IMR-90 (cell line): ENCODE results near the gene ESRRB. TPM values are rescaled to one million over a fixed set of nuclear protein-coding genes. Genes with fewer than 3 reads are reported as not detected.

ENCODE experiments used
- ATAC-seq: fragments of 200-7000 bp; cut with Tn5 transposase; 2 replicates; pipeline ENCODE4 v1.9.1; 2020; ENCODE audit warnings: low read depth, mild to moderate bottlenecking, moderate library complexity
- BruUV-seq: library from RNA; stranded (reverse); fragments of 400-500 nt; replicated peaks from 2 replicates; lab custom pipeline; 2021; lab: Mats Ljungman, UMichigan
- CTCF ChIA-PET: fragments of 300-600 bp; formaldehyde crosslinking; extraction: SDS; loops from one replicate; lab custom pipeline; 2021; ENCODE audit warnings: antibody characterized with exemption; lab: Yijun Ruan, JAX
- POLR2A ChIA-PET: fragments of 300-600 bp; sonication (Branson Sonifier 250); formaldehyde crosslinking; loops from one replicate; lab custom pipeline; 2022; ENCODE audit warnings: antibody characterized with exemption; ENCODE audit not compliant: unreplicated experiment; lab: Charles Lee
- DNase-seq: peaks from one replicate; pipeline ENCODE4 v3.0.0; 2013
- H2AFZ ChIP-seq: replicated peaks from 2 replicates; pipeline ENCODE3; 2013; ENCODE audit warnings: low read length, mild to moderate bottlenecking; ENCODE audit not compliant: poor library complexity
- H2AK5ac ChIP-seq: 2 replicates; pipeline ENCODE4 v1.6.1; 2013; ENCODE audit warnings: low read depth, low read length, inconsistent platforms
- H2AK9ac ChIP-seq: replicated peaks from 2 replicates; pipeline ENCODE3; 2013; ENCODE audit warnings: mild to moderate bottlenecking, low read depth, low read length, moderate library complexity; ENCODE audit not compliant: poor library complexity
- H2BK120ac ChIP-seq: 2 replicates; pipeline ENCODE4 v1.6.1; 2013; ENCODE audit warnings: low read depth, low read length, inconsistent platforms
- H2BK15ac ChIP-seq: 3 replicates; pipeline ENCODE4 v1.6.1; 2013; ENCODE audit warnings: low read depth, low read length, inconsistent platforms
- H2BK20ac ChIP-seq: 2 replicates; pipeline ENCODE4 v1.6.1; 2013; ENCODE audit warnings: low read depth, mild to moderate bottlenecking, inconsistent platforms, low read length, moderate library complexity
- H2BK5ac ChIP-seq: 2 replicates; pipeline ENCODE4 v1.6.1; 2013; ENCODE audit warnings: mild to moderate bottlenecking, low read depth, low read length, inconsistent platforms; ENCODE audit not compliant: poor library complexity, severe bottlenecking
- H3K14ac ChIP-seq: replicated peaks from 2 replicates; pipeline ENCODE4 v1.6.1; 2013; ENCODE audit warnings: low read depth, low read length, inconsistent platforms
- H3K18ac ChIP-seq: 2 replicates; pipeline ENCODE4 v1.6.1; 2013; ENCODE audit warnings: low read depth, low read length, control low read depth
- H3K23ac ChIP-seq: 2 replicates; pipeline ENCODE4 v1.6.1; 2013; ENCODE audit warnings: low read depth, low read length, inconsistent platforms
- H3K27ac ChIP-seq: 2 replicates; pipeline ENCODE4 v1.5.1; 2013; ENCODE audit warnings: mild to moderate bottlenecking, control low read depth, low read length; ENCODE audit not compliant: insufficient read depth
- H3K27me3 ChIP-seq: 2 replicates; pipeline ENCODE4 v1.6.1; 2013; ENCODE audit warnings: low read length; ENCODE audit not compliant: control insufficient read depth, insufficient read depth
- H3K36me3 ChIP-seq: 2 replicates; pipeline ENCODE4 v1.6.1; 2013; ENCODE audit warnings: low read length, mixed read lengths; ENCODE audit not compliant: control insufficient read depth, insufficient read depth
- H3K4ac ChIP-seq: 2 replicates; pipeline ENCODE4 v1.6.1; 2013; ENCODE audit warnings: low read depth, low read length, inconsistent platforms
- H3K4me1 ChIP-seq: 2 replicates; pipeline ENCODE4 v1.6.1; 2013; ENCODE audit warnings: low read length, mixed read lengths; ENCODE audit not compliant: control insufficient read depth, insufficient read depth
- H3K4me2 ChIP-seq: 2 replicates; pipeline ENCODE4 v1.6.1; 2013; ENCODE audit warnings: low read depth, mild to moderate bottlenecking, control low read depth, low read length, moderate library complexity
- H3K4me3 ChIP-seq: 2 replicates; pipeline ENCODE4 v1.5.1; 2013; ENCODE audit warnings: low read depth, mild to moderate bottlenecking, control low read depth, low read length, moderate library complexity; ENCODE audit not compliant: insufficient read depth
- H3K56ac ChIP-seq: 2 replicates; pipeline ENCODE4 v1.6.1; 2013; ENCODE audit warnings: low read length, inconsistent platforms; ENCODE audit not compliant: insufficient read depth; ENCODE audit errors: extremely low read depth
- H3K79me1 ChIP-seq, 2 experiments: 2 replicates each; pipeline ENCODE4 v1.6.1; 2013; ENCODE audit warnings: low read length in 2 of 2, inconsistent platforms in 1 of 2, low read depth in 1 of 2
- H3K9ac ChIP-seq: 2 replicates; pipeline ENCODE4 v1.6.1; 2013; ENCODE audit warnings: low read depth, low read length, control low read depth
- H3K9me1 ChIP-seq: 2 replicates; pipeline ENCODE4 v1.6.1; 2013; ENCODE audit warnings: low read length, inconsistent platforms; ENCODE audit not compliant: insufficient read depth
- H3K9me3 ChIP-seq: 2 replicates; pipeline ENCODE4 v1.6.1; 2013; ENCODE audit warnings: low read length; ENCODE audit not compliant: control insufficient read depth, insufficient read depth
- H4K20me1 ChIP-seq: 2 replicates; pipeline ENCODE4 v1.6.1; 2013; ENCODE audit warnings: low read length, inconsistent platforms; ENCODE audit not compliant: insufficient read depth
- H4K5ac ChIP-seq: 2 replicates; pipeline ENCODE4 v1.6.1; 2013; ENCODE audit warnings: mild to moderate bottlenecking, low read depth, low read length, control low read depth
- H4K8ac ChIP-seq, 2 experiments: 2 replicates each; pipeline ENCODE4 v1.6.1; 2013; ENCODE audit warnings: low read depth in 2 of 2, low read length in 2 of 2, control low read depth in 1 of 2, inconsistent platforms in 1 of 2
- H4K91ac ChIP-seq: 2 replicates; pipeline ENCODE4 v1.6.1; 2013; ENCODE audit warnings: low read depth, low read length, inconsistent platforms; ENCODE audit not compliant: insufficient read depth
- BHLHE40 ChIP-seq: fragments of 150-350 bp; IDR thresholded peaks from 2 replicates; pipeline ENCODE4 v1.6.1; 2016; ENCODE audit warnings: mild to moderate bottlenecking, low read depth, low read length
- CEBPB ChIP-seq: IDR thresholded peaks from 2 replicates; pipeline ENCODE4 v1.6.1; 2012; ENCODE audit warnings: low read depth, low read length, improper control_type of control experiment
- CHD1 ChIP-seq: IDR thresholded peaks from 2 replicates; pipeline ENCODE4 v1.6.1; 2012; ENCODE audit warnings: low read depth, low read length, improper control_type of control experiment
- FOS ChIP-seq: fragments of 150-350 bp; IDR thresholded peaks from 2 replicates; pipeline ENCODE4 v1.6.1; 2016; ENCODE audit warnings: low read depth, low read length
- MAZ ChIP-seq: IDR thresholded peaks from 2 replicates; pipeline ENCODE4 v1.6.1; 2012; ENCODE audit warnings: low read depth, mild to moderate bottlenecking, low read length, improper control_type of control experiment, moderate library complexity, borderline replicate concordance
- MXI1 ChIP-seq: IDR thresholded peaks from 2 replicates; pipeline ENCODE4 v1.6.1; 2012; ENCODE audit warnings: low read depth, mild to moderate bottlenecking, low read length, moderate library complexity, borderline replicate concordance
- NFE2L2 ChIP-seq: fragments of 150-350 bp; IDR thresholded peaks from 2 replicates; pipeline ENCODE4 v1.6.1; 2016; ENCODE audit warnings: low read depth, mild to moderate bottlenecking, low read length
- POLR2A ChIP-seq: IDR thresholded peaks from 2 replicates; pipeline ENCODE4 v1.6.1; 2012; ENCODE audit warnings: mild to moderate bottlenecking, low read depth, low read length
- RAD21 ChIP-seq: IDR thresholded peaks from 2 replicates; pipeline ENCODE4 v1.6.1; 2012; ENCODE audit warnings: low read length, improper control_type of control experiment
- RCOR1 ChIP-seq: IDR thresholded peaks from 2 replicates; pipeline ENCODE4 v1.6.1; 2012; ENCODE audit warnings: mild to moderate bottlenecking, low read length, improper control_type of control experiment; ENCODE audit not compliant: insufficient replicate concordance
- RFX5 ChIP-seq: IDR thresholded peaks from 2 replicates; pipeline ENCODE4 v1.8.0; 2012; ENCODE audit warnings: low read depth, mild to moderate bottlenecking, low read length, moderate library complexity
- SMC3 ChIP-seq: fragments of 150-350 bp; IDR thresholded peaks from 2 replicates; pipeline ENCODE4 v1.6.1; 2016; ENCODE audit warnings: low read depth, mild to moderate bottlenecking, antibody characterized with exemption, low read length, moderate library complexity
- WGBS, 2 experiments: methylation state at CpG; one replicate each; pipeline versions ENCODE4 v1.1.5 to v1.1.7; 2013; ENCODE audit warnings: missing lambda C conversion rate in 2 of 2; ENCODE audit not compliant: insufficient read length in 1 of 2; ENCODE audit errors: extremely low coverage in 2 of 2; 5-methylcytosine and 5-hydroxymethylcytosine counted together
- dilution Hi-C: fragments of 300-500 bp; cut with HindIII; formaldehyde crosslinking; loops from one replicate; pipeline ENCODE4 v1.14.3; 2018; ENCODE audit warnings: low sequenced_read_pairs; ENCODE audit not compliant: unreplicated experiment
- in situ Hi-C: fragments of 300-500 bp; cut with MboI; formaldehyde crosslinking; loops from 3 replicates; pipeline ENCODE4 v1.14.3; 2019; ENCODE audit warnings: low sequenced_read_pairs, inconsistent platforms, mixed read lengths
- intact Hi-C: fragments of 100-400 bp; cut with micrococcal nuclease; formaldehyde crosslinking; loops from 2 replicates; pipeline ENCODE4 v1.10.0; 2022
- polyA plus RNA-seq, 3 experiments: library from polyadenylated mRNA; depleted of rRNA; stranded (reverse); fragments of >200 nt; gene quantifications; 2 replicates each; pipeline ENCODE4 v1.2.3, GENCODE V29; 2012; ENCODE audit warnings: low replicate concordance in 1 of 3
- total RNA-seq: library from RNA; depleted of rRNA; stranded (reverse); fragments of >200 nt; gene quantifications from 2 replicates; pipeline ENCODE4 v1.2.3, GENCODE V29; 2012
- TF ChIP-seq, protein P1 (sequence below): fragments of 150-350 bp; IDR thresholded peaks from 2 replicates; pipeline ENCODE4 v1.6.1; 2017; ENCODE audit warnings: mild to moderate bottlenecking, antibody characterized with exemption, low read length, low read depth
- TF ChIP-seq, protein P2 (sequence below): fragments of 150-350 bp; IDR thresholded peaks from 2 replicates; pipeline ENCODE4 v1.6.1; 2016; ENCODE audit warnings: low read depth, mild to moderate bottlenecking, low read length, moderate library complexity, borderline replicate concordance

The ESRRB gene
- total and polyA plus RNA-seq, 2 of the 4 experiments (the other 2 are of a cell fraction): not detected

DNA sequence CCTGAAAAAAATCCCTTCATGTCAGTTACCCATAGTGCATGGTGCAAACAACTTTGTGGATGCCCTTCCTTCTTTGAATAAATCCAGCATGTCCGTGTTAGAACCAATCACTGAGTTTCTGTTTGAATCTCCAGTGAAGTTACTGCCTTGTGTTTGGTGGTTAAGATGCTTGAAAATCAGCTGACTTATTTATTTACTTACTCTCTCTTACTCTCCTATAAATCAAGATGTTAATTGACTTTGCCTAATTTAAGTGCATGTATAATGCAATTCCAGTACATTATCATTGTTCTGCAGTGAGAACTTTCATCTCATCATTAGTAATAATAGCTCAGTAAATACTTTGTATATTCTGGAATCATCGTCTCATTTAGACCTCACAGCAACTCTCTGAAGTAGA, 114.2 kb downstream of the ESRRB start:
- ATAC-seq (no peak), DNase-seq (no peak)
- dilution Hi-C loops: no loop called here
- WGBS, 2 experiments: no CpG with 5 or more reads among the region's 2 CpGs
- Histone ChIP-seq H2BK5ac (no peak overlapping the region), H4K20me1 (no peaks in the 10 kb centered on the region), H3K4me1 (no peaks in the 10 kb centered on the region), H3K23ac (no peak overlapping the region), H2BK15ac (no peak overlapping the region), H4K8ac (no peak overlapping the region), H4K91ac (no peak overlapping the region), H2AK5ac (no peak overlapping the region), H3K9me3 (no peaks in the 10 kb centered on the region), H3K27me3 (no peaks in the 10 kb centered on the region), H3K4me3 (no peak overlapping the region), H3K4me2 (no peak overlapping the region), H2AK9ac (no peak overlapping the region), H3K9ac (no peak overlapping the region), H3K56ac (no peak overlapping the region), H2AFZ (no peak overlapping the region), H3K36me3 (no peaks in the 10 kb centered on the region), H3K9me1 (no peaks in the 10 kb centered on the region), H3K27ac (no peak overlapping the region), H3K79me1 (no peaks in the 10 kb centered on the region), H3K14ac (no peak overlapping the region), H3K4ac (no peak overlapping the region), H3K18ac (no peak overlapping the region), H2BK20ac (no peak overlapping the region), H2BK120ac (no peak overlapping the region), H4K5ac (no peak overlapping the region)
- in situ Hi-C loops: no loop called here
- CTCF ChIA-PET: no interaction called here
- intact Hi-C loops: no loop called here
- POLR2A ChIA-PET: no interaction called here
- no peak for TF ChIP-seq FOS
- no peak for TF ChIP-seq RAD21
- TF ChIP-seq MXI1: no peak
- no peak for TF ChIP-seq CEBPB
- TF ChIP-seq, protein P1, sequence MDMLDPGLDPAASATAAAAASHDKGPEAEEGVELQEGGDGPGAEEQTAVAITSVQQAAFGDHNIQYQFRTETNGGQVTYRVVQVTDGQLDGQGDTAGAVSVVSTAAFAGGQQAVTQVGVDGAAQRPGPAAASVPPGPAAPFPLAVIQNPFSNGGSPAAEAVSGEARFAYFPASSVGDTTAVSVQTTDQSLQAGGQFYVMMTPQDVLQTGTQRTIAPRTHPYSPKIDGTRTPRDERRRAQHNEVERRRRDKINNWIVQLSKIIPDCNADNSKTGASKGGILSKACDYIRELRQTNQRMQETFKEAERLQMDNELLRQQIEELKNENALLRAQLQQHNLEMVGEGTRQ: no peak
- no peak for TF ChIP-seq RFX5
- TF ChIP-seq SMC3: no peak
- no peak for TF ChIP-seq RCOR1
- no peak for TF ChIP-seq NFE2L2
- TF ChIP-seq, protein P2, sequence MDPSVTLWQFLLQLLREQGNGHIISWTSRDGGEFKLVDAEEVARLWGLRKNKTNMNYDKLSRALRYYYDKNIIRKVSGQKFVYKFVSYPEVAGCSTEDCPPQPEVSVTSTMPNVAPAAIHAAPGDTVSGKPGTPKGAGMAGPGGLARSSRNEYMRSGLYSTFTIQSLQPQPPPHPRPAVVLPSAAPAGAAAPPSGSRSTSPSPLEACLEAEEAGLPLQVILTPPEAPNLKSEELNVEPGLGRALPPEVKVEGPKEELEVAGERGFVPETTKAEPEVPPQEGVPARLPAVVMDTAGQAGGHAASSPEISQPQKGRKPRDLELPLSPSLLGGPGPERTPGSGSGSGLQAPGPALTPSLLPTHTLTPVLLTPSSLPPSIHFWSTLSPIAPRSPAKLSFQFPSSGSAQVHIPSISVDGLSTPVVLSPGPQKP: no peak
- no peak for TF ChIP-seq CHD1
- no peak for TF ChIP-seq BHLHE40
- TF ChIP-seq POLR2A: no peak
- no peak for TF ChIP-seq MAZ
- BruUV-seq: no TSS peak
